ENCODE measurements around the gene PLD1.
"Not testable (repeated sequence)": the region's sequence is repeated elsewhere in the genome, so short reads cannot be mapped to it uniquely, and the experiment has no call there.

Gene PLD1

DNA sequence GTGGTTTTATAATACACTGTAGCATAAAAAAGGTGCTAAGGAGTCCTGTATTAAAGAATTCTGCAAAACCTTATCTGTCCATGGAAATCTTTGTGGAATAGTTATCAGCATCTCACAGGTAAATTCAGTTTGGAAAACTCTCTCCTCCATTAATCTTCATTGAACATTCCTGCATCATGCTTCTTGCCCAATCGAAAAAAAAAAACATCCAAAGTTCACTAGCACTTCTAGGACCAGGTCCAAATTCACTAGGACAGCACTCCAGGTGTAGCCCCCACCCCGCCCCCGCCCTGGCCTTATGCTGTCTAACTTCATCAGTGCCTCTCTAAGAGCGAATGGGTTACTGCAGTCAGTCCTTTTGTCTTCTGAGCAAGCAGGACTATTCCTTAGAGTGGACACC is 138.6 kb downstream of the PLD1 start:
- DNase-seq (ENCODE audit: low read depth in 3 of 3), result no peak

GRCh38 chr3:171666516-171666915 is 143.8 kb downstream of the PLD1 start:
- no peak for DNase-seq (ENCODE audit: low read depth in 3 of 3)

GRCh38 chr3:171663805-171664204 is 146.5 kb downstream of the PLD1 start:
- no peak for DNase-seq (ENCODE audit: low read depth in 3 of 3)

DNA sequence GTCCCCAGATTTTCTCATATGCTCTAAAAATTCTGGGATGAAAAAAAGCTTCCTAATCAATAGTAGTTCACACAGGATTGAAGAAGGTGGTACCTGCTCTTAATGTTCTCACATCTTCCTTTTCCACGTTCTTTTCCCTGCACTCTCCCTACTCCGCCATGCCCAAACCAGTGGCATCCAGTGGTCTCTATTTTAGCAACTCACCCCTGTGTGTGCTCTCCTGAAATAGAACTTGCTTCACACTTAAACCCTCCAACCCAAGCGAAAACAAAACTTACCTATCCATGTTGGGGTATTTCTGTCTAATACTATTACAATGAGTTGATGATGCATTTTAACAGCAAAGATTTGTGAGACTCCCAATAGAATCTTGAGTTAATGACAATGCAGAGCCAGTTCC is 148.8 kb downstream of the PLD1 start:
- no peak for DNase-seq (ENCODE audit: low read depth in 3 of 3)

GRCh38 chr3:171660188-171660587 is 150.1 kb downstream of the PLD1 start:
- no peak for DNase-seq (ENCODE audit: low read depth in 3 of 3)

GRCh38 chr3:171658841-171659240 is 151.4 kb downstream of the PLD1 start:
- DNase-seq (ENCODE audit: low read depth in 3 of 3), result no peak

- no peak for DNase-seq (ENCODE audit: low read depth in 3 of 3)
These were observed 155.5 kb downstream of the PLD1 start for GRCh38 chr3:171654809-171655208.

DNA sequence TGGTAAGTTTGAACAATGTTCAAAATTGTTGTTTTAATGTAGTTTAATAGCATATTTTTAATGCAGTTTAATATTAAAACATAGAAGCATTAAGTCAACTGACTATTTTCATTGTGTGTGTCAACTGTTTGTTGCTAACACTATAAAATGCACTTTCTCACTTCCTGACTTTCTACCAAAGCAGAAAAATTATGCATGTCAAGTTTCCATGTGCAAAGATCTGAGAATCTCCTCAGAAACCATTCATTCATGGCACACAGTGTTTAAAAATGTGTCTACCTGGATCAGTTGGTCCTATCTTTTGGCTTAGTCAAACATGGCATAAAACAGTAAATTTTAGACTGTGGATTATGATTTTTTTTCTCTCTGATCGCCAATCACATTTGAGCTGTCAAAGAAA is 156.0 kb downstream of the PLD1 start:
- no peak for DNase-seq (ENCODE audit: low read depth in 3 of 3)

DNA sequence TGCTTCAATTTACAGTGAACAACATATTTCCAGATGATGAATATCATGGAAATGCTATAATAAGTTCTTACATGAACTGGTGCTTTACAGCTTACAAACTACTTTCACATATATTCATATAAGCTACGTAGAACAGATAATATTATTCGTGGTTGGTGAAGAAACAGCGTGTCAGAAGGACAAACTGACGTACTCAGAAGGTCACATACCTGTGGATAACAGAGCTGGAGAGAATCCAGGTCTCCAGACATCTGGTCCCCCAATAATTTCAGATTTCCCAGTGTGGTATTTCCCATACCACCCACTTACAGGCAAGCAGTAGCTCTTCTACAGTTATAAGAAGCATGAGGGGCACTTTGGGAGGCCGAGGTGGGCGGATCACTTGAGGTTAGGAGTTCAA is 156.6 kb downstream of the PLD1 start:
- no peak for DNase-seq (ENCODE audit: low read depth in 3 of 3)

DNA sequence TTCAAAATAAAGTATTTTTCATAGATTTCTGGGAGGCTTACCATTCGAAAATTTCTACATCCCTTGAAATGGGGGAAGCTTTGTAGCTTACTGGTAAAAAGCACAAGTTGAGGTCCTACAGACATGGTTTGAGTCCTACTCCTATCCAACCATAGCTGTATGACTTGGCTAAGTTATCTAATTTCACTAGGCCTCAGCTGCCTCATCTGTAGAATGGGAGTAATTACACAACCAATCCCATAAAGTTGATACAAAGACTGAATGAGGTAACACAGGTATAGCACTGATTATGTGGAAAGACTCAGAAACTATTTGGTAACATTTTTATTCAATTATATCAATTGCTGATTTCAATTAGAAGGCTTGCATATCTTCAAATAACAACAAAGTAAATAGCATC is 157.4 kb downstream of the PLD1 start:
- DNase-seq (ENCODE audit: low read depth in 3 of 3), result no peak

DNA sequence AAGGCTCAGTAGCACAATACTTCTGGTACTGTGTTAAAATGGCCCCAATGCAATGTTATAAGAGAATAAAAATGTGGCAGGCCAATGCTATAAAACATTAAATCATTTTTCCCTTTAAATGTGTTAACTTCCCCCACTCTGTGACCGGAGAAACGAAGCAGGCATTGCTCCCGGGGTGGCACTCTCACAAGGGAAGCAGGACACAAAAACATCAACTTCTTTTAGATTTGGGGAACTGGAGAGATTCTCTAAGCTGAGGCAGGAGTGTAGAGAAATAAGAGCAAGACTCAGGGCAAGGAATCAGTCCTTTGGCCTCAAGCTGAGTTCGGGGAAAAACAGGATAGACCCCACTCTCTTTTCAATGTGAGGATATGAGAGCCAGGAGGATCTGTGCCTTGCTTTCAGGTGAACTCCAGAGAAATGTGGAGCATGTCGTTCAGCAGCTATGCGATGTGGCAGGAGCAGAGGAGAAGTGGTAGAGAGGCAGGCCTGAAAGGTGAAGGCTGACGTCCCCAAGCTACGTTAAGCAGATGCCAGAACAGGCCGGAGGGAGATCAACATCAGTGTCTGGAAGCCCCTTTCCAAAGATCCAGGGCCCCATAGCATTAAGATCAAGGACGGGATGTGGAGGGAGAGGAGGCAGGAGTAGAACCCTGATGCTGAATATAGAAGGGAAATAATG is 160.2 kb downstream of the PLD1 start:
- no peak for DNase-seq (ENCODE audit: low read depth in 3 of 3)

- no peak for DNase-seq (ENCODE audit: low read depth in 3 of 3)
These were observed 161.0 kb downstream of the PLD1 start for GRCh38 chr3:171649267-171649666.

DNA sequence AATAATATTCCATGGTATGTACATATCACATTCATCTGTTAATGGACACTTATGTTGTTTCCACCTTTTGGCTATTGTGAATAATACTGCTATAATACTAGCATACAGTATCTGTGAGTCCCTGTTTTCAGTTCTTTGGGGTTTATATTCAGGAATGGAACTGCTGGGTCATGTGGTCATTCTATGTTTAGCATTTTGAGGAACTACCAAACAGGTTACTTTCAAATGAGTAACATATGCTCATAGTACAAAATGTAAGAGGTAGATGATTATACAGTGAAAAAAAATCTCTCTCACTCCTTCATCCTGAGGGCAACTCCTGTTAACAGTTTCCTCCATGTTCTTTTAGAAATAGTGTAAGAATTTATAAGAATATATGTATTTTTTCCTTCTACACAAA is 162.2 kb downstream of the PLD1 start:
- no peak for DNase-seq (ENCODE audit: low read depth in 3 of 3)

GRCh38 chr3:171646357-171647133 is 163.7 kb downstream of the PLD1 start:
- no peak for DNase-seq (ENCODE audit: low read depth in 3 of 3)

DNA sequence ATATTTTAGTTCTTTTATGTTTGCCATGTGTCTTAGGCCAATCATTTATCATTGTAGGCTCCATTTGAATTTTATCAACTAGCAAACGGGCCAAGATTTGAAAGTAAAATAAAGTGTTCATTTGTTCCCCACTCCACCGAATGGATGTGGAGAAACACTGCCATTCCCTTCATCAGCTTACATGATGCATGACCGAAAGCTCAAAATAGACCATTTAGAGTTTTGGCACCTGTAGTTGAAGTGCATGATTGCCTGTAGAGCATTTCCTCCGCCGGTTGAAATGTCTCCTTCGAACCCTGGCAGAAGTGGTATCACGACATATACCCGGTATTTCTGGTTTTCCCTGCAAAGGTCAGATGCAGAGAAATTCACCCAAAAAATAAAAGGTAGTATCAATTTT is 165.6 kb downstream of the PLD1 start:
- DNase-seq (ENCODE audit: low read depth in 3 of 3), result no peak

GRCh38 chr3:171643681-171644080 is 166.6 kb downstream of the PLD1 start:
- no peak for DNase-seq (ENCODE audit: low read depth in 3 of 3)

- DNase-seq (ENCODE audit: low read depth in 3 of 3), result no peak
These were observed 167.2 kb downstream of the PLD1 start for GRCh38 chr3:171643033-171643432.

DNA sequence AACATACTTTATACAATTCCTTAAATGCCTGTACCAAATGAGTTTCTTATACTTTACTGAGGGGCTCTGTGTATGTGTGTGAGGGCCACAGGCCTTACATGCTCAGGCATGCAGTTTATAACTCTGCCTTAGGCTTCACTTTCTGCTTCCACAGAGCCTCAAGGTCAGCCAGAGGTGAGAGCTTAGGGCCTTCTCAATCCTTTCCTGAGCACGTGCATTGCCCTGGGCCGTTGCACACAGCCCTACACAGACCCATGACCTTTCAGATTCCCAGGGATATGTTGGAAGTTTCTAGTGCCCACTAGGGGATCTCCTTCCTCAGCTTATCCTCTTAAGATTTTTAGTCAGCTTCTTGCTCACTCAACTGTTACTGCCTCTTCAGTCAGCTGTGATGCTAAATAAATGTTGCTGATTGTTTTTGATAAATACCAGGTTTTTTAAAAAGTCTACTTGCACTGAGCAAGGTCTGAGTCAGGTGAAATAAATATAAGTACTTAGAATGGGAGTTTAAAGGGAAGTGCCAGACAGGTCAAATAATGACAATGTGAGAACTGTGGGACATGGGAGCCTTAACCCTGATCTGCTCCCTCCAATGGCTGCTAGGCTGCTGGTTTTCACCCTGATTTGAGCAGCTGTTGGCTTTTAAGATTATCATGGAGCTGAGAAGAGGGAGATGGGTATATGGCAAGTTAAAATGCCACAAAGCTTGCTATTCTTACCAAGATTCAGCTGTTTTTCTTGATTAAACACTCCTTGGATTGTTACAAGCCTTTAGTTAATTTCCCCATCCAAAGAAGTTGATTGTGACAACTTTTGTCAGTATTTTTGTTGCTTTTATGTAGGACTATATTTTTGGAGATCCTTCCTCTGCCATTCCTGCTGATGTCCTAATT is 169.5 kb downstream of the PLD1 start:
- no peak for DNase-seq (ENCODE audit: low read depth in 3 of 3)

GRCh38 chr3:171636666-171637065 is 173.6 kb downstream of the PLD1 start:
- no peak for DNase-seq (ENCODE audit: low read depth in 3 of 3)

DNA sequence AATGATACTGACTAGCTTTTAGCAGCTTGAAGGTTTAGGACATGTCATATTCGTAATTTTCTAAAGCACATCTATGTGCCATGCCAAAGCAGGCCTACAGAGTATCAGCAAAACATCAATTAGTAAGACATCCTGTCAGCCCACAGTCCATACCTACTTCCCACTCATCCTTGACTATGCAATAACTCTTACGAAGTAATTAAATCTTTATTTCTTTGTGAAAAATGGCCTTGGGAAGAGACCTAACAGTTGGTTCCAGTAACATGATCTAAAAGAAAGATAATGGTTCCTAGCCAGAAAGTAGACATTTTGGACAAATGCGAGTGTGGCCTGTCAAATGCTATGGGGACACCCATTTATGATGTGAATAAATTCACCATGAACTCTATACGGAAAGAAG is 177.5 kb downstream of the PLD1 start:
- no peak for DNase-seq (ENCODE audit: low read depth in 3 of 3)

- not testable (repeated sequence) for DNase-seq (ENCODE audit: low read depth in 3 of 3)
These were observed 183.5 kb downstream of the PLD1 start for GRCh38 chr3:171626799-171627198.

DNA sequence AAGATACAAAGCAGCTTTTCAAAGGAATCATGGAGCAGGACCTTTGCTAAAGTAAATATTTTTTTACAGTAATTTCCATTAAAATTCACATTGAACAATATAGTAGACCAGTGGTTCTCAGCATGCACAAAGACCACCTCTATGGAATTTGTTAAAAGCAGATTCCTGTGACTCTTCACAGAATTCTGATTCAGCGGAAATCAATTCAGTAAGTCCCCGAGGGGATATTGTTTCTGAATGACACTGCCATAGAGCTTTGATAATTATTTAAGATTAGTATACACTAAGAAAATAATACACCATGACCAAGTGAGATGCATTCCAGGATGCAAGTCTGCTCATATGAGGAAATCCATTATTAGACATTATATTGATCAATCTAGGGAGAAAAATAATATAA is 188.2 kb downstream of the PLD1 start:
- DNase-seq (ENCODE audit: low read depth in 3 of 3), result no peak

Data from stimulated activated CD4-positive, alpha-beta T cell treated with anti-CD3 and anti-CD28 coated beads, TNF-alpha, amount 100 ng/mL, for 48 hours (primary cell).